Measurements from ENCODE around the gene UBE2QL1.
A peak's percentile ranks its signal among the peaks of the same experiment; 100 is the strongest.

Gene UBE2QL1

GRCh38 chr5:6461006-6461405, 12.3 kb downstream of the UBE2QL1 start:
- Histone ChIP-seq H3K36me3 (ENCODE audit: low read depth) (no peaks in the 10 kb centered on the region), H3K4me1 (ENCODE audit: insufficient read depth, poor library complexity, severe bottlenecking) (no peaks in the 10 kb centered on the region), H3K27ac (ENCODE audit: poor library complexity, severe bottlenecking) (no peak overlapping the region), H3K9me3 (ENCODE audit: severe bottlenecking) (no peaks in the 10 kb centered on the region), H3K27me3 (ENCODE audit: insufficient read depth, poor library complexity, severe bottlenecking) (peaks cover 6% of the 10 kb centered on the region), H3K4me3 (ENCODE audit: severe bottlenecking) (no peak overlapping the region)
- TF ChIP-seq, protein P1, sequence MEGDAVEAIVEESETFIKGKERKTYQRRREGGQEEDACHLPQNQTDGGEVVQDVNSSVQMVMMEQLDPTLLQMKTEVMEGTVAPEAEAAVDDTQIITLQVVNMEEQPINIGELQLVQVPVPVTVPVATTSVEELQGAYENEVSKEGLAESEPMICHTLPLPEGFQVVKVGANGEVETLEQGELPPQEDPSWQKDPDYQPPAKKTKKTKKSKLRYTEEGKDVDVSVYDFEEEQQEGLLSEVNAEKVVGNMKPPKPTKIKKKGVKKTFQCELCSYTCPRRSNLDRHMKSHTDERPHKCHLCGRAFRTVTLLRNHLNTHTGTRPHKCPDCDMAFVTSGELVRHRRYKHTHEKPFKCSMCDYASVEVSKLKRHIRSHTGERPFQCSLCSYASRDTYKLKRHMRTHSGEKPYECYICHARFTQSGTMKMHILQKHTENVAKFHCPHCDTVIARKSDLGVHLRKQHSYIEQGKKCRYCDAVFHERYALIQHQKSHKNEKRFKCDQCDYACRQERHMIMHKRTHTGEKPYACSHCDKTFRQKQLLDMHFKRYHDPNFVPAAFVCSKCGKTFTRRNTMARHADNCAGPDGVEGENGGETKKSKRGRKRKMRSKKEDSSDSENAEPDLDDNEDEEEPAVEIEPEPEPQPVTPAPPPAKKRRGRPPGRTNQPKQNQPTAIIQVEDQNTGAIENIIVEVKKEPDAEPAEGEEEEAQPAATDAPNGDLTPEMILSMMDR (IDR thresholded peaks at IDR 0.05; ENCODE audit: poor library complexity, severe bottlenecking) = no peak
- DNase-seq (ENCODE audit: low spot score) (no peak), ATAC-seq (ENCODE audit: low read depth) (no peak)

- H3K4me3 ChIP-seq (ENCODE audit: severe bottlenecking) = no peak overlapping the region
- no peak overlapping the region for H3K27ac ChIP-seq (ENCODE audit: poor library complexity, severe bottlenecking)
- no peaks in the 10 kb centered on the region for H3K4me1 ChIP-seq (ENCODE audit: insufficient read depth, poor library complexity, severe bottlenecking)
- no peaks in the 10 kb centered on the region for H3K27me3 ChIP-seq (ENCODE audit: insufficient read depth, poor library complexity, severe bottlenecking)
- TF ChIP-seq, protein P1 (IDR thresholded peaks at IDR 0.05; ENCODE audit: poor library complexity, severe bottlenecking) = no peak
- no peak for DNase-seq (ENCODE audit: low spot score)
- H3K9me3 ChIP-seq (ENCODE audit: severe bottlenecking) = no peaks in the 10 kb centered on the region
- 0 out of 3 replicates have a peak, but pooled peaks have one; percentile 15 for ATAC-seq (ENCODE audit: low read depth)
- no peaks in the 10 kb centered on the region for H3K36me3 ChIP-seq (ENCODE audit: low read depth)
These were observed 13.4 kb downstream of the UBE2QL1 start for GRCh38 chr5:6461793-6462650.

DNA sequence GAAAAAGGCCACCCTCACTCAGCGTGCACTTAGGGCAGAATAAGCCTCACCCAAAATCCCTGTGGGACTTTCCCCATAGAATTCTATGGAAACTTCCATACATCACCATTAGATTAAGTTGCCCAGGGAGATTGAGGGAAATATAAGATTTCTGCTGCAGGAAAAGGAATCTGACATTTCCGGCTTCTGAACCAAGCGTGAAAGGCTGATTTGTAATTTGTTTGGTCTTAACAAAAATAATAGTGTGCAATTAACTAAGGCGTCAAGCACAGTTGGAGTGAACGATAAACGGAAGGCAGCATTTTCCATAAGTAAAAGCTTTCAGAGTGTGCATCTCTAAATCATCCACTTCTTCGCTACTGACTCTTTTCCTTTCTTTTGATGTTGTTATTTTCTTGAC, 14.0 kb downstream of the UBE2QL1 start:
- Histone ChIP-seq H3K4me1 (ENCODE audit: insufficient read depth, poor library complexity, severe bottlenecking) (no peaks in the 10 kb centered on the region), H3K4me3 (ENCODE audit: severe bottlenecking) (no peak overlapping the region), H3K27ac (ENCODE audit: poor library complexity, severe bottlenecking) (no peak overlapping the region), H3K9me3 (ENCODE audit: severe bottlenecking) (no peaks in the 10 kb centered on the region), H3K36me3 (ENCODE audit: low read depth) (no peaks in the 10 kb centered on the region), H3K27me3 (ENCODE audit: insufficient read depth, poor library complexity, severe bottlenecking) (no peaks in the 10 kb centered on the region)
- DNase-seq (ENCODE audit: low spot score) (no peak), ATAC-seq (ENCODE audit: low read depth) (no peak)
- TF ChIP-seq, protein P1 (IDR thresholded peaks at IDR 0.05; ENCODE audit: poor library complexity, severe bottlenecking) = no peak

GRCh38 chr5:6464441-6464840, 15.8 kb downstream of the UBE2QL1 start:
- TF ChIP-seq, protein P1 (IDR thresholded peaks at IDR 0.05; ENCODE audit: poor library complexity, severe bottlenecking) = no peak
- ATAC-seq (ENCODE audit: low read depth) (no peak), DNase-seq (ENCODE audit: low spot score) (no peak)
- H3K36me3 ChIP-seq (ENCODE audit: low read depth) = no peaks in the 10 kb centered on the region
- no peaks in the 10 kb centered on the region for H3K4me1 ChIP-seq (ENCODE audit: insufficient read depth, poor library complexity, severe bottlenecking)
- H3K9me3 ChIP-seq (ENCODE audit: severe bottlenecking) = no peaks in the 10 kb centered on the region
- no peaks in the 10 kb centered on the region for H3K27me3 ChIP-seq (ENCODE audit: insufficient read depth, poor library complexity, severe bottlenecking)
- no peak overlapping the region for H3K4me3 ChIP-seq (ENCODE audit: severe bottlenecking)
- H3K27ac ChIP-seq (ENCODE audit: poor library complexity, severe bottlenecking) = no peak overlapping the region

Measured in RWPE2 (cell line).